Prostate gland (tissue), 2 donors: ENCODE results near the gene TMEM18. TPM values are rescaled to one million over a fixed set of nuclear protein-coding genes. Genes with fewer than 3 reads are reported as not detected.

Experiments
- DNase-seq: peaks from one replicate; pipeline ENCODE4 v3.0.0-alpha.2; 2019; ENCODE audit warnings: low spot score
- H3K27ac ChIP-seq, 2 donors: fragments of 200-600 bp; sonication (generic); 2 replicates each; pipeline ENCODE4 v1.5.1; 2017 to 2019
- H3K27me3 ChIP-seq: fragments of 200-600 bp; sonication (generic); replicated peaks from 2 replicates; pipeline ENCODE4 v1.5.1; 2019; ENCODE audit not compliant: insufficient read depth
- H3K36me3 ChIP-seq, 2 donors: fragments of 200-600 bp; sonication (generic); 1 replicate in 1 of 2; 2 replicates in 1 of 2; pipeline versions ENCODE4 v1.5.1 to v1.8.1; 2017 to 2019
- H3K4me1 ChIP-seq: fragments of 200-600 bp; sonication (generic); replicated peaks from 2 replicates; pipeline ENCODE4 v1.5.1; 2019
- H3K4me3 ChIP-seq, 2 donors: fragments of 200-600 bp; sonication (generic); 2 replicates each; pipeline ENCODE4 v1.5.1; 2017 to 2019
- H3K9me3 ChIP-seq: fragments of 200-600 bp; sonication (generic); 2 replicates; pipeline ENCODE4 v1.5.1; 2017
- POLR2A ChIP-seq: fragments of 450-650 bp; IDR thresholded peaks from one replicate; pipeline ENCODE4 v1.6.1; 2016; ENCODE audit warnings: antibody characterized with exemption, mild to moderate bottlenecking
- POLR2AphosphoS5 ChIP-seq: sonication (generic); formaldehyde crosslinking; IDR thresholded peaks from one replicate; pipeline ENCODE4 v1.6.1; 2017; ENCODE audit warnings: antibody characterized with exemption
- WGBS: methylation state at CpG from one replicate; pipeline ENCODE4 v1.1.5; 2018; 5-methylcytosine and 5-hydroxymethylcytosine counted together
- intact Hi-C: fragments of 100-400 bp; cut with DNase I; formaldehyde crosslinking; loops from one replicate; pipeline ENCODE4 v1.14.2; 2022
- total RNA-seq, 2 donors: library from RNA; depleted of rRNA; stranded (reverse); fragments of >200 nt; gene quantifications; one replicate each; pipeline ENCODE4 v1.1.0, GENCODE V29; 2016
- TF ChIP-seq, protein P1 (sequence below), 4 experiments: fragments of 200-600 bp in 2 of 4; fragments of 450-650 bp in 2 of 4; sonication (generic) in 2 of 4; IDR thresholded peaks; 1 replicate in 3 of 4; 2 replicates in 1 of 4; pipeline ENCODE4 v1.5.1; 2016 to 2019; ENCODE audit warnings: antibody characterized with exemption in 4 of 4, mild to moderate bottlenecking in 2 of 4, moderate library complexity in 2 of 4

TMEM18 gene
- total RNA-seq, 2 donors from 2014 or later: 17.7 to 19.3 TPM

DNA sequence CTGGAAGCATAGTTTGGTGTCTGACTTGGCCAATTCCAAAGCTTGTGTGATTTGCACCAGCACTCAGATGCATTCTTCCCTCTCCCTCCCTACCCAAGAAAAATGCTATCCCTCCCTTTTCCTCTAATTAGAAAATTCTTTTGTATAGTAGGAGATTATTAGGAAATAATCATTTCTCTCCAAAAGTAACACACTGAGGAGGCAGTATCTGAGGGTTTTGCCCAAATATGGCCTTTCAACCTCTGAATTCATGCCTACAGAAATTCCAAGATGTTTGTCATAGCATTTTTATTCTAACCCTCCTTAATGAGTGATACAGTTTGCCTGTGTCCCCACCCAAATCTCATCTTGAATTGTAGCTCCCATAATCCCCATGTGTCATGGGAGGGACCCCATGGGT is 5.0 kb upstream of the TMEM18 start:
- DNase-seq: no peak
- intact Hi-C loops: no loop called here
- Histone ChIP-seq H3K4me3 (no peak overlapping the region), H3K27me3 (no peaks in the 10 kb centered on the region), H3K4me1 (no peaks in the 10 kb centered on the region), H3K36me3 (no peaks in the 10 kb centered on the region), H3K9me3 (no peaks in the 10 kb centered on the region), H3K27ac (no peak overlapping the region)
- TF ChIP-seq POLR2AphosphoS5 (no peak), POLR2A (no peak)
- TF ChIP-seq, protein P1, sequence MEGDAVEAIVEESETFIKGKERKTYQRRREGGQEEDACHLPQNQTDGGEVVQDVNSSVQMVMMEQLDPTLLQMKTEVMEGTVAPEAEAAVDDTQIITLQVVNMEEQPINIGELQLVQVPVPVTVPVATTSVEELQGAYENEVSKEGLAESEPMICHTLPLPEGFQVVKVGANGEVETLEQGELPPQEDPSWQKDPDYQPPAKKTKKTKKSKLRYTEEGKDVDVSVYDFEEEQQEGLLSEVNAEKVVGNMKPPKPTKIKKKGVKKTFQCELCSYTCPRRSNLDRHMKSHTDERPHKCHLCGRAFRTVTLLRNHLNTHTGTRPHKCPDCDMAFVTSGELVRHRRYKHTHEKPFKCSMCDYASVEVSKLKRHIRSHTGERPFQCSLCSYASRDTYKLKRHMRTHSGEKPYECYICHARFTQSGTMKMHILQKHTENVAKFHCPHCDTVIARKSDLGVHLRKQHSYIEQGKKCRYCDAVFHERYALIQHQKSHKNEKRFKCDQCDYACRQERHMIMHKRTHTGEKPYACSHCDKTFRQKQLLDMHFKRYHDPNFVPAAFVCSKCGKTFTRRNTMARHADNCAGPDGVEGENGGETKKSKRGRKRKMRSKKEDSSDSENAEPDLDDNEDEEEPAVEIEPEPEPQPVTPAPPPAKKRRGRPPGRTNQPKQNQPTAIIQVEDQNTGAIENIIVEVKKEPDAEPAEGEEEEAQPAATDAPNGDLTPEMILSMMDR (IDR thresholded peaks at IDR 0.05): no peak

DNA sequence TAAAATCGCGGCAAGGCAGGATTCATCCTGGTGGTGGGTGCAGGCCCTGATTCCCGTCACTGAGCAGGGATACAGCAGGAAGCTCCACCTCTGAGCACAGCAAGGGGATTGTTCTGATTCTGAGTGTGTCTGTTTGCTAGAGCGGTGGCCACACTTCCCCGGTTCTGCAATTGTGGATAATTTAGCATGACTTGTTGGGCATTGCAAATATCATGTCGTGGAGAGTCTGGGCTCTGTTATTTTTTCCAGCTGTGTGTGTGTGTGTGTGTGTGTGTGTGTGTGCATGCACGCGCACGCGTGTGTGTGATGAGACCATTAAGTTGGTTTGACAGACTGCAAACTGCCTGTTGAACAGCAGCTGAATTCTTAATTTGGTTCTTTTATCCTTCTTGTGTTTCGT is 4.1 kb upstream of the TMEM18 start:
- WGBS: 76% methylated on average over 11 of the region's 11 CpGs
- Histone ChIP-seq H3K4me3 (no peak overlapping the region), H3K4me1 (no peaks in the 10 kb centered on the region), H3K36me3 (no peaks in the 10 kb centered on the region), H3K27me3 (no peaks in the 10 kb centered on the region), H3K9me3 (no peaks in the 10 kb centered on the region), H3K27ac (no peak overlapping the region)
- TF ChIP-seq POLR2AphosphoS5 (no peak), POLR2A (no peak)
- TF ChIP-seq, protein P1 (IDR thresholded peaks at IDR 0.05): no peak
- no peak for DNase-seq
- intact Hi-C loops: no loop called here

GRCh38 chr2:680496-680895 is 3.3 kb upstream of the TMEM18 start:
- Histone ChIP-seq H3K4me3 (no peak overlapping the region), H3K27ac (no peak overlapping the region), H3K36me3 (no peaks in the 10 kb centered on the region), H3K4me1 (no peaks in the 10 kb centered on the region), H3K9me3 (no peaks in the 10 kb centered on the region), H3K27me3 (no peaks in the 10 kb centered on the region)
- TF ChIP-seq POLR2A (no peak), POLR2AphosphoS5 (no peak)
- TF ChIP-seq, protein P1 (IDR thresholded peaks at IDR 0.05): no peak
- WGBS: 82% methylated on average over 8 of the region's 8 CpGs
- DNase-seq: no peak
- intact Hi-C loops: no loop called here

GRCh38 chr2:678964-679363 is 1.8 kb upstream of the TMEM18 start:
- Histone ChIP-seq H3K4me3 (no peak overlapping the region), H3K9me3 (no peaks in the 10 kb centered on the region), H3K27ac (no peak overlapping the region), H3K27me3 (no peaks in the 10 kb centered on the region), H3K4me1 (no peaks in the 10 kb centered on the region), H3K36me3 (no peaks in the 10 kb centered on the region)
- intact Hi-C loops: loop anchor here (5.0 to 10.0 kb wide), 3 partner anchors 414 to 1138 kb away; partner anchors contain the start of genes ACP1, PXDN and SH3YL1
- WGBS: 93% methylated on average over 9 of the region's 9 CpGs
- no peak for DNase-seq
- TF ChIP-seq POLR2A (no peak), POLR2AphosphoS5 (no peak)
- TF ChIP-seq, protein P1 (IDR thresholded peaks at IDR 0.05): no peak

- H3K9me3 ChIP-seq: no peaks in the 10 kb centered on the region
- H3K27me3 ChIP-seq: no peaks in the 10 kb centered on the region
- 73% methylated on average over 9 of the region's 9 CpGs for WGBS
- peak overlapping the region; percentile 57 to 72 for H3K4me3 ChIP-seq
- TF ChIP-seq, protein P1 (IDR thresholded peaks at IDR 0.05): no peak
- TF ChIP-seq POLR2AphosphoS5: no peak
- H3K4me1 ChIP-seq: no peaks in the 10 kb centered on the region
- no peaks in the 10 kb centered on the region for H3K36me3 ChIP-seq
- DNase-seq: no peak
- H3K27ac ChIP-seq: peak overlapping the region; percentile 95 to 98
- intact Hi-C loops: loop anchor here (5.0 to 10.0 kb wide), 3 partner anchors 413 to 1139 kb away; partner anchors contain the start of genes ACP1, PXDN and SH3YL1
These were observed 849 bp upstream of the TMEM18 start for GRCh38 chr2:677959-678550.
